HG02678 (cell line): ENCODE measurements around the gene FOCAD.
A peak's percentile ranks its signal among the peaks of the same experiment; 100 is the strongest.

Experiments used
- ATAC-seq: cut with Tn5 transposase; IDR thresholded peaks from one replicate; pipeline ENCODE4 v1.9.1; 2021; ENCODE audit warnings: mild to moderate bottlenecking, moderate library complexity; ENCODE audit not compliant: unreplicated experiment

Gene FOCAD

DNA sequence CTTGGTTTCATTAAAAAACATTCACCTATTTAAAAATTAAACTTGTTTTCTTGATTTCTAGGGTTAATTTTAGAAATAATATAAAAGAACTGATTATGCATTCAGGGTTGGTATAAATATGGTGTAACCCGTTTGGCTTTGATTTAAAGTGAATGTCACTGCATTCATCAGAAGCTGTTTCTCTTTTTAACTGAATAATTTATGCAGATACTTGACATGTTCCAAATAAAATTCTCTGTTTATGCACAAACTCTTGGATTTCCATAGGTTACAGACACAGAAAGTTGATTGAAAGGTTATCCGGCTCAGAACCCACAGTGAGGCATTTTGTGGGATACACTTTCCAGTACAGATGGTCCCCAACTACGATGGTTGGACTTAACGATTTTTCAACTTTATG lies 186.1 kb downstream of the FOCAD start:
- ATAC-seq, result no peak

DNA sequence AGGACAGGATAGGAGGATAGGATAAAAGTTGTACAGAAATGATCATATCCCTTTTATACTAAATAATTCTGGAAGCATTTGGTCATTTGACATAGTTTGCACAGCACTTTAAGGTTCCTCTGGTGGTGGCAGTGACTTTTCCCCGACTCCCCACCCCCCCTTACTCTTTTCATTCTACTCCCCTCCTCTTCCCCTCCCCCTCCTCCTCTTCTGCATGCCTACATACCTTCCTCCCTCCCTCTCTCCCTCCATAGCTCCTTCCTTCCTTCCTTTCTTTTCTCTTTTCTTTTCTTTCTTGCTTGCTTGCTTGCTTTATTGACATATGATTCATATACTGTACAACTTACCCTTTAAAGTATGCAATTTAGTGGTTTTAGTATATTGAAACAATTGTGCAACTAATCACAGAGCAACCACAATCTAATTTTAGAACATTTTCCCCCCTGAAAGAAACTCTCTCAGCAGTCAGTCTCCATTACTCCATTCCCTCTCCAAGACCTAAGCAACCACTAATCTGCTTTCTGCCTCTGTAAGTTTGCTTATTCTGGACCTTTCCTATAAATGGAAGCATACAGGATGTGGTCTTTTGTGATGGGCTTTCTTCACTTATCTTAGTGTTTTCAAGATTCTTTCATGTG lies 188.4 kb downstream of the FOCAD start:
- no peak for ATAC-seq

DNA sequence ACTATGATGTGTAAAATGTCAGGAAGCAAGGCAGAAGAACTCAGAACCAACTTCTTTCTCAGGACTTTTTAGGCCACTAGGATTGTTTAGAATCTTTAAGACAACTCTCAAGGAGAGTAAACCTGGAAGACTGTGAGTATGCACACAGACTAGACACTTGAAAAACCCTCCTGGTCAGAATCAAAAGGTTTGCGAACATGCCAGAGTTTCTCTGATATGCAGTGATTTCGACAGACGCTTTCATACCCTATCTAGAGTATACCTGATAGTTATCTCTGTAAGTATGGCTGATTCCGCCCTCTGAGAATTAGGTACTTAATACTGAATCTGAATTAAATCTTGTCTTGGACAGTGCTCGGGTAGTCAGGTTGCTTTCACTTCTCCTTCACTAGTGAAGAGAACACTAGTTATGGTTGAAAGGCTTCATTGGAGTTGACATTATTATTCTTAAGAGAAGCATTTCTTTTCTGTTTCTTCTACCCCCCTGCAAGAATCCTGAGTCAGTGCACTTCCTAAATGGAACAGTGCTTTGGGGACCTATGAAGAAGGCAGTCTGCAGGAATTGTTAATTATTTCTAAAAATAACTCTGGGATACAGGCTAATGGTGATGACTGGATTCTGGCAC lies 189.3 kb downstream of the FOCAD start:
- ATAC-seq, result no peak

DNA sequence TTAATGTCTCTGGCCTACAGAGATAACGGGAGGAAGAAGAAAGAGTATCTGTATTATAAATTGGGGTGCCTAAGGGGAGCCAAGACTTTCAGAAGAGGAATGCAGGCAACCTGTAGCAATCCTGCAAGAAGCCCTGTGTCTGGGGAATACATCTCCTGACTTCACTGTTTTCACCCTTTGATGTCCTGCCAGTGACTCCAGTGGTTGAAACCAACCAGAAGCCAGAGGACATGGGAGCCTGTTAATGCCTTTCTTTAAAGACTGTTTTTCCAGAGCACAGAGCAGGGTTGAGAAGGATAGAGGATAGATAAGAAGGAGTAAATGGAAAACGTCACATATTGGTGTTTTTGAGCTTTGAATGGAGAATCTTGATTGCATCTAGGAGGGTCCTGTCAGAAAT lies 196.2 kb downstream of the FOCAD start:
- no peak for ATAC-seq

DNA sequence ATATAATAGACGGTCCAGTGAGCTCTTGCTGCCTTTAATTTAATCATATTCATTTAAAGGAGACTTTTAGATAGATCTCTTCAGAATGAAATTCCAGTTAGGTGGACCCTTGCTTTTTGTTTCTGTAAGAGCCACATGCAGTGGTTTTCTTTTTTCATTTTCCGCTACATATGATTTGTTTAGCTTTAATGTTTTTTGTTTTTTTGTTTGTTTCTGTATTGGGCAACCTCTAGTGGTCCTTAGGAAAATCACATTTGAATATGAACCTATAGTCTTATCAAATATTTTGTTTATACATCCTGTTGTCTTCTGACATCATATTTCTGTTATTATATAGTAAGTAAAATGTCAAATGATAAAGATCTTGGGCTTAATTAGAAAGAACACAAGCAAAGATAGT lies 196.6 kb downstream of the FOCAD start:
- ATAC-seq, result no peak

DNA sequence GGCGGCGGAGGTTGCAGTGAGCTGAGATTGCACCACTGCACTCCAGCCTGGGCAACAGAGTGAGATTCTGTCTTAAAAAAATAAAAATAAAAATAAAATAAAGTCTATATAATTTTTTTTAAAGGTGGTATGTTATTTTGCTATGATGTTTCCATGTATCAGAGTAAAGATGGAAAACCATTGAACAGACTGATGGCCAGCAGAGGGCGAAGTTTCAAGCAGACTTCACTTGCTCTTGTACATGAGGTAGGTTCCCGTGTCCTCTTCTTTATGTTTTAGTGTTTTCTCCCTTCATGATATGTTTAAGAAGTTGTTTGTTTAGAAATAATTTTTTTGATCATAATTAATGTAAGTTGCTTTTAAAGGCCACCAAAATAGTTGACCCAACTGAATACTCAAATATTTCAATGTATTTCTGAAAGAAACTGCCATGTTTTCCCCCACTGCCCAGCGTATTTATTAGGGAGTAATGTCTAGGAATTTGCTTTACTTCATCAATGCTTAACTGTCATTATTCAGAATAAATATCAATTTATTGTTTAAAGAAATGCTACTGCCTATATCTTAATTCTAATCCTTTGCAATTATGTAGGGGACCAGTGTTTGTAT lies 201.0 kb downstream of the FOCAD start:
- peak; percentile 42 for ATAC-seq

DNA sequence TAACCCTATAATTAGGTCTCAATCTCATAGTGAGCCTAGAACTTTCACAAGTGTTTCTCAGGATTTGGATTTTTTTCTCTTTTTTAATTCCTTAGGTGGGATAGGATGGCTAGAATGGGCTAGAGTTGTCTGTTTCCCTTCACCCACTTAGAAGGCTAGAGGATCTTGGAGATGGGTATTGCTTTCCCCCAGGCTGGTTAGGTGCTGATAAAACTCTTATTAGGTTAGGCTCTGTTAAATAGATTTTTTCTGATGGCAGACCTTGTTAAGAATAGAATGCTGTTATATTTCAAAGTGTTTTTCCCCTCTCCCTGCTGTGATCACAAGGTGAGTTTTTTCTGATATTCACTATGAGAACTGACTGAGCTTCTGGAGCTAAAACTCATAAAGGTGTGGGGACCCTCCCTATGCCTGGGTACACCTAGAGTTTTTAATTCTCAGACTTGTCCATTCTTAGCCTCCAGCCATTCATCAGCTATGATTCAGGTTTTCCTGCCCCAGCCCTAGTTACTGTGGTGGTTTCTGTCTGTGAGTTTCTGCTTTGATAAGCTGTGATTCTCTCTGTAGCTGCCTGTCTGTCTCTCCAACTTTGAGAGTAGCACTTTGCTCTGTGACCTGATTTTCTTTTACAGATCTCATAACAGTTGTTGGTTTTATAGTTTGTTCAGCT lies 215.0 kb downstream of the FOCAD start:
- ATAC-seq, result no peak

DNA sequence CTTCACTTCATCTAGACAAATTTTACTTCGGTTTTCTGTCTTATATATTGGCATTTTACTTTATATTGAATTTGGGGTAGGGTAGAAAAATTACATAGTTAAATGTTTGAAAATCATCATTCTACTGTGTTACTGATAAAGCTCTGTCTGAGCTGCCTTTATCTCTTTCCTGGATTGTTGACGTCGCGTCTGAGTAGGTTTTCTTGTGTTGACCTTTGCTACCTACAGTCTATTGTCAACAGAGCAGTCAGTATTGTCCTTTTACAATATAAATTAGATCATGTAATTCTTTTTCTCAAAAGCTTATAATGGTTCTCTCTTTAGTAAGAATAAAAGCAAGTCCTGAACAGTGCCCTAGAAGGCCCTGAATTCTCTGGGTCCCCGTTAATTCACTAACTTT lies 219.2 kb downstream of the FOCAD start:
- no peak for ATAC-seq

DNA sequence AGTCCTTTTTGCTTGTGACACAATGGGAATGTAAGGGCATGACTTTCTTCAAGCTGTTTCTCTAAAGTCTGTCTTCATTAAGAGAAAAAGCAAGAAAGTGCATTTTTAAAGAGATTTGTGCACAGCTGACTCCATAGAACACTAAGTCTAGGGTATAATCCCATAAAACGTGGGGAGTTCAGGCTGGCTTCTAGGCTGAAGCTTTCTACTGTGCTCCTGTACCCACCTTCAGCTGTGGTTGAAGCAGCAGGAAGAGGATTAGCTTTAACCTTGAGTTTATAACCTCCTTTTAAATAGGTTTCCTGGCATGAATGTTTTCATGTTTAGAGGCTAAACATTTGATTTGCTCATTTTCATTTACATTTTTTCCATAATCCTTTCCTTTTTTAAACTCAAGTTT lies 220.9 kb downstream of the FOCAD start:
- ATAC-seq, result no peak

DNA sequence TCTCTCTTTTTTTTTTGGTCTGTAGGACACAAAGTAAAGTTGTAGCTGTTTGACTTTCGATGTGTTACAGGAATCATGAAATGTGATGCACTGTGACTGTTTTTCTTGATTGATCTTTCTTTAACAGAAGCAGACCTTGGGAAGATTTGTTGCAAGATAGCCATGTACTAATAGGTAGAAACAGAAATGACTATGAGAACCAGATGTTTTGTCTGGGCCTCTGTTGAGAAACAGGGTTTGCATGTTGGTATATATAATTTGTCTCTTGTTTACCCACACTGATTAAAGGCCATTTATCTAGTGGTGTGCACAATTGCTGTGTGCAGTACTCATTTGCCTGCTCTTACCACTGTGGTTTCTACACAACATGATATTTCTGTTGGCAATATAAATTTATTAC lies 222.3 kb downstream of the FOCAD start:
- ATAC-seq, result no peak

DNA sequence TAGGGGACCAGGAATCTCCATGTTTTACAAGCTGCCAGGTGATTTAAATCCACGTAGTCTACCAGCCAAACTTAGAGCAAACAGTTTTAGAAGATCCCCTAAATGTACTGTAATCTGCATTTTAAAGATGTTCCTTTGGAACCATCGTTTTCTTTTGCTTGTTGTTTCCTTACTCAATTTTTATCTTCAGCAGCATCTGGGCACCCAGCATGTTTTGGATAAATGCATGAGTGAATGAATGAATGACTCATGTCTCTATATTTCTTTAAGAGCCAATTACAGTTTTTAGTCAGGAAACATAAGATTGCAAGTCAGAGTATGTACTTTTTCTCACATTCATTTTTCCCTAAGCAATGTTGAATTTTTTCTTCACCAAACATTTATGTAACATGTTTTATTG lies 224.4 kb downstream of the FOCAD start:
- ATAC-seq, result no peak

DNA sequence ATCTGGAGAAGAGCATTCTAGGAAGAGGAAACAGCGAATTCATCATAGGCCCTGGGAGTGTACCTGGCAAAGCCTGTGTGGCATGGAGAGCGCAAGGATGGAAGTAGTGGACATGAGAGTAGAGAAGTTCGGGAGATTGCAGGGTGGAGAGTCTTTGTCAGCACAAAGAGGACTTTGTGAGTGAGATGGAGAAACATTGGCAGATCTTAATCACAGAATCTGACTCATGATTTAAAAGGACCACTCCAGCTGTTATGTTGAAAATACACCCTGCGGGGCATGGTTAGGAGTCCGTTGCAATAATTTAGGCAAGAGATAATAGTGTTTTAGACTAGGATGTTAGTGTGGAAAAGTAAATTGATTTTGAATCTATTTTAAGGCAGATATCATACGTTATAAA lies 230.5 kb downstream of the FOCAD start:
- no peak for ATAC-seq

DNA sequence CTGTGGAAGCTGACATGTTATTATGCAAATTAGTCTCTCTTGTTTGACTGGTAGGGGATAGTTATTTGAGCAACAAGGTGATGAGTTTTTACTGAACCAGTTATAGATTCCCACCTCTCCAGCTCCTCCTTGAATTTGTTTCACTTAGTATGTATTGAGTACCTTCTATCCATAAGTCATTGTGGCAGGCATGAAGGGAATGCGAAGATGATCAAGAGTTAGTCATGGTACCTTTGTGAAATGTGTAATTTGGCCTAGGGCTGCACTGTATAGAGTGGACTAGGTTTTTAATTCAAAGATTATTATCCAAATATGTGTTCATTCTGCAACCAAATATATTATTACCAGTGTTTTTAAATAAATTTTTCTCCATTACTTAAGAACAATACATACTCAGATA lies 237.3 kb downstream of the FOCAD start:
- no peak for ATAC-seq

DNA sequence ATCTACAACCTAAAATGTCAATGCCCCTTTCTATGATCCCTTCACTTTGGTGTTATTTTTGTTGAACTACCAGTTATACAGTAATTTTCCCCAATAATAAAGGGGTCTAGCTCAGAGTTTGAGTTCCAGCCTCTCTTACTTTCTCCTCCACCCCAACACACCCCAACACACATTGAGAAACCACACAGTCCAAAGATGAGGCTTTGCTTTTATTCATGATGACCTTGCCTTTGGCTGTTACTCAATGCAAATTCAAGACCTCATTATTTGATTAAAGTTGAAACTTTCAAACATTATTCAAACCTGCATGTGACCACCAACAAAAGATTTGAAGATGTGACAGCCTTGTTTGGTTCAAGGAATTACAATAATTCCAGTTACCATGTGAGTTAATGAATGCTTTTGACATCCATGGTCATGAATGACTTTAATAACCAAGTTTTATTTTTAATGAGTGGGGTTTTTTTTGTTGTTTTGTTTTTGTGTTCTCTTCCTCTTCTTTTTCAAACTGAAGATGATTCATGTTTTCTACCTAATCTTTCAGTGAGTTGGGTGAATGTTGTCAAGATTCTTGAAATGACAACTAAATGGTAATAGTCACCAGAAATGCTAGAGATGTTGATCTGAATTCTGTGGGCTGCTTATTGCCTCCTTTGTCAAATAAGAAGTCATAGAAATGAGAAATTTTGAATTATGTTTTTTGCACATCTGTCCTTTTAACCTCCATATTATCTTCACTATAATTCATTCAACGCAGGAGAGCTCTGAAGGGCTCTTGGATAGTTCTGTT lies 241.4 kb downstream of the FOCAD start:
- no peak for ATAC-seq

DNA sequence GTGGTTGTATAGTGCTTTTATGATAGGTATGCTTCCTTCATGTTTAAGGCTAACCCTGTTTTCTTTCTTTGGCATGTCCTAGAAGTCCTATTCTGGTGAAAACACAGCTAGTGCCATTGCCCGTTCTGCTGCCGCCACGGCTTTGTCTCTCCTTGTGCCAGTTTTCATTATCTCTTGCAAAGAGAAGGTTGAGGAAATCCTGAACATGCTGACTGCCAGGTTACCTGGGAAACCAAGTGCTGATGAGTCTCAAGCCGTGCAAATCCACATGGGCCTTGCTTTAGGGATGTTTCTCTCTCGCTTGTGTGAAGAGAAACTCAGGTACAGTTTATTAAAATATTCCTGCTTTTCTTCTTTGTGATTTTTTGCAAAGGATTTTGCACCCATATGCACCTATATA lies 245.2 kb downstream of the FOCAD start:
- no peak for ATAC-seq

DNA sequence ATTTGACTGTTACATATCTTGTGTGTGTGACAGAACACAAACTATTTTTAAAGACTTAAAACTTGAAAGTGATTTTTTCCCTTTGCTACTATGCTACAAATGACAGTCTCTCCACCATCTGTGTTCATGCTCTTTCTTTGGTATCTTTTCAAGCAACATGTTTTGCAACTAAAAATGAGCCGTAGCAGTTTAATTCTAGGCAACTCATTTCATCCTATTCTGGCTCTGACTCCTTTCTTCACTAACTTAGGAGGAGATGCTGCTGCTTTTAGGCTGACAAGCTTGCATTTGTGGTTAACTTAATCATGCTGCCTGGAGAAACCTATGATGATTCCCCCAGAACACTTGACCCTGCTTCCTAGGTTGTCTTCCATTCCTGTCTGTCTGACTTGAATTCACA lies 246.8 kb downstream of the FOCAD start:
- no peak for ATAC-seq

DNA sequence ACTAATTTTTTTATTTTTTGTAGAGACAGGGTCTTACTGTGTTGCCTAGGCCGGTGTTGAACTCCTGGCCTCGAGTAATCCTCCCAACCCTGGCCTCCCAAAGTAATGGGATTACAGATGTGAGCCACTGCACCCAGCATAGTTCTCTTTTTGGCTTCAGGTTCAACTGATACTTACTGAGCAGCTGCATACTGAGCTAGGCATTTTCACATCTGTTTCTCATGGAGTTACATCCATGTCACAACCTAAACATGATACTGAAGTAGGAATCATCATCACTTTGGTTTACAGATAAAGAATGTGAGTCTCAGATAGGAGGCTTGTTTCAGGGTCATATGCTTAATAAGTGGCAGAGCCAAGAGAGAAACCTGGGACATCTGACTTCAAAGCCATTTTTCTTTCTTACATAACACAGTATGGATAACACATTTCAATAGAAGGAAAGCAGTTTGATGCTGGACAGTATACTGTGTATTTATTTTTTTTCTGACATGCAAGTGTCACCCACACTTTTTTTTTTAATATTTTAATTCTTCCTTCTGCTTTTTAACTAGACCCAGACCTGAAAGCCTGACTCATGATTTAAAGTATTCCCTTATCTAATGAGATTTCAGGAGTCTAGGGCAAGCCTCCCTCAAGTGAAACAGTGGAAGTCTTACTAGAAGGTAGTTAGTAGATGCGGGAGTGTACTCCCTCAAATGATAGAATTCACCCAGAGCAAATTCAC lies 256.6 kb downstream of the FOCAD start:
- peak; percentile 8 for ATAC-seq

DNA sequence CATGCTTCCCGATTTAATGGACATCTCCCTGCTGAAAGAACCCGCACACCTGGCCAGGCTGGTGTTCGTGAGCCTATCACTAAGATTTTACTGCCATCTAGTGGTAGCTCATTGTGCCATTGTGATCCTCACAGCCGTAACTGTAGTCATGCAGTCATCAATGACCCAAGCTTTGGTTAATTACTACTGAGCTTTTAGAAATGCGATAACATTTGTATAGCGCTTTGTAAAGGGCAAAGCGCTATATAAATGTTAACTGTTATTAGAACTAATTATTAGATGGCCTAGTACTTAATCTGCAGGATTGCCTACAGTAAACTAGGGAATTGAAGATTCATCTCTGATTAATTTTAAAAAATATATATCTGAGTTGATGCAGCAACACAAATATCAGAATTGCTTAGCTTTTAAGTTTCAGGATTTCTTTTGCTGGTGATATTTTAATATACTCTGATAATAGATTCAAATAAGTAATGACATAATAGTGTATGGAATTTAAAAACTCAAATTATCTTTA lies 257.2 kb downstream of the FOCAD start:
- ATAC-seq, result peak; percentile 99

DNA sequence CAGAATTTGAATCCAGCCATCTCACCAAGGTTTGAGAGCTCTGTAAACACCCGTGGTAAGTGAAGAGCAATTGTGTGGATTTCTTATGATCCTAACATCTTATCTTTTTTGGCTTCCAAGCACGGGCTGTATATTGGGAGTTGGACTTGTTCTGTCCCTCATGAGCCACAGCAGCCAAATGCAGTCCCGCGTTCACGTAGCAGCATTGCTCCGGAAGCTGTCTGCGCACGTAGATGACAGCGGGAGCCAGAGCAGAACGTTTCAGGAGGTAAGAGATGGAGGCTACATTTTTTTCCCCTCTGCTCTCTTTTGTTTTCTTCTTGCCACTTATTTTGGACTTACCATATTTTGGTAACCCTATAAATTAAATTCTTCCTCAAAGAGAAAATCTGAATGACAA lies 260.4 kb downstream of the FOCAD start:
- no peak for ATAC-seq

DNA sequence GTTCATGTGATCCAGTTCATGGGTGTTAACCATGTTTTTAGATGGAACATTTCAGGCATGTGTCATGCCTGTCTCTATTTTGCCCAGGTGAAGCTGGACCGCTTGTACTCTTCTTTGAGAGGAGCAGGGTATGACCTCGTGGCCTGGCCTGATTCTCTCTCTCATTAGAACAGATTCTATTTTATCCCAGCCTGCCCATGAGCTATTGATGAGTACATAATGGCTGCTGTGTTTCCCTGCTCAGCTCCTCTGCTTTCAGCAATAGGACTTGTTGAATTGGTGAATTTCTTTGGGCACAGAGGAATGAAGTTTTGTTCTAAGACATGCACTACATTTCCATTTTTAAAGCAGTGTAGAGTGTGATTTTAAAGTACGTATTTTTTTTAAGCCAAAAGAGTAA lies 261.2 kb downstream of the FOCAD start:
- ATAC-seq, result no peak
